ENCODE data around the gene ADGRG1.

The ADGRG1 gene

GRCh38 chr16:57630931-57631845 lies 2.8 kb downstream of the ADGRG1 start:
- TF ChIP-seq CTCF (IDR thresholded peaks at IDR 0.05; ENCODE audit: low read depth, low read length, missing control alignments), result no peak
- no peak for DNase-seq (ENCODE audit: extremely low read depth, low read depth)
- H3K4me3 ChIP-seq (replicated peaks; ENCODE audit: low read depth, low read length), result no peak overlapping the region

- TF ChIP-seq CTCF (IDR thresholded peaks at IDR 0.05; ENCODE audit: low read depth, low read length, missing control alignments), result no peak
- DNase-seq (ENCODE audit: extremely low read depth, low read depth), result no peak
- no peak overlapping the region for H3K4me3 ChIP-seq (replicated peaks; ENCODE audit: low read depth, low read length)
These were observed 4.1 kb downstream of the ADGRG1 start for GRCh38 chr16:57632568-57632967.

- no peak for TF ChIP-seq CTCF (IDR thresholded peaks at IDR 0.05; ENCODE audit: low read depth, low read length, missing control alignments)
- H3K4me3 ChIP-seq (replicated peaks; ENCODE audit: low read depth, low read length), result no peak overlapping the region
- no peak for DNase-seq (ENCODE audit: extremely low read depth, low read depth)
These were observed 5.1 kb downstream of the ADGRG1 start for GRCh38 chr16:57633383-57634064.

- H3K4me3 ChIP-seq (replicated peaks; ENCODE audit: low read depth, low read length), result no peak overlapping the region
- no peak for DNase-seq (ENCODE audit: extremely low read depth, low read depth)
- no peak for TF ChIP-seq CTCF (IDR thresholded peaks at IDR 0.05; ENCODE audit: low read depth, low read length, missing control alignments)
These were observed 5.7 kb downstream of the ADGRG1 start for GRCh38 chr16:57634171-57634570.

GRCh38 chr16:57635266-57636097 lies 7.1 kb downstream of the ADGRG1 start:
- TF ChIP-seq CTCF (IDR thresholded peaks at IDR 0.05; ENCODE audit: low read depth, low read length, missing control alignments), result no peak
- no peak overlapping the region for H3K4me3 ChIP-seq (replicated peaks; ENCODE audit: low read depth, low read length)
- no peak for DNase-seq (ENCODE audit: extremely low read depth, low read depth)

- no peak for TF ChIP-seq CTCF (IDR thresholded peaks at IDR 0.05; ENCODE audit: low read depth, low read length, missing control alignments)
- no peak overlapping the region for H3K4me3 ChIP-seq (replicated peaks; ENCODE audit: low read depth, low read length)
- DNase-seq (ENCODE audit: extremely low read depth, low read depth), result no peak
These were observed 7.8 kb downstream of the ADGRG1 start for GRCh38 chr16:57636184-57636583.
